Activated B cell treated with CpG ODN at 0.5 μM for 24 hours (primary cell): ENCODE data around the gene TPSG1. TPM values are rescaled to one million over a fixed set of nuclear protein-coding genes. Genes with fewer than 3 reads are reported as not detected.
"Not testable (repeated sequence)": the region's sequence is repeated elsewhere in the genome, so short reads cannot be mapped to it uniquely, and the experiment has no call there.

ENCODE experiments used
- ATAC-seq: fragments of 200-7000 bp; cut with Tn5 transposase; one replicate; pipeline ENCODE4 v1.10.0; 2021; ENCODE audit warnings: low read depth, mild to moderate bottlenecking, moderate library complexity
- CTCF ChIA-PET: fragments of 350-600 bp; sonication (Branson Sonifier 250); formaldehyde crosslinking; loops from one replicate; lab custom pipeline; 2021; ENCODE audit warnings: antibody characterized with exemption; lab: Charles Lee
- POLR2A ChIA-PET: fragments of 350-600 bp; sonication (Branson Sonifier 250); formaldehyde crosslinking; loops from one replicate; lab custom pipeline; 2021; ENCODE audit warnings: antibody characterized with exemption; lab: Charles Lee
- DNase-seq: peaks from one replicate; pipeline ENCODE4 v3.0.0; 2022
- H3K27ac Mint-ChIP-seq: one replicate; pipeline ENCODE4 v1.8.0; 2020; ENCODE audit warnings: mixed read lengths
- H3K27me3 Mint-ChIP-seq: one replicate; pipeline ENCODE4 v1.8.0; 2021; ENCODE audit warnings: mixed read lengths
- H3K36me3 Mint-ChIP-seq: one replicate; pipeline ENCODE4 v1.8.0; 2021; ENCODE audit warnings: low read depth, mixed read lengths
- H3K4me1 Mint-ChIP-seq: one replicate; pipeline ENCODE4 v1.8.0; 2021; ENCODE audit warnings: mixed read lengths
- H3K4me3 Mint-ChIP-seq: one replicate; pipeline ENCODE4 v1.8.0; 2020; ENCODE audit warnings: mild to moderate bottlenecking, mixed read lengths
- H3K9me3 Mint-ChIP-seq: one replicate; pipeline ENCODE4 v1.8.0; 2020; ENCODE audit warnings: mixed read lengths
- CTCF ChIP-seq: fragments of 200-600 bp; IDR thresholded peaks from one replicate; pipeline ENCODE4 v1.8.0; 2022; ENCODE audit warnings: antibody characterized with exemption, mild to moderate bottlenecking
- intact Hi-C: fragments of 100-400 bp; cut with micrococcal nuclease; formaldehyde crosslinking; loops from one replicate; pipeline ENCODE4 v1.15.1; 2024
- total RNA-seq: library from RNA; stranded (reverse); gene quantifications from 2 replicates; pipeline ENCODE4 v1.2.3, GENCODE V29; 2022

TPSG1 gene
- total RNA-seq, 1 donor from 2014 or later, result not detected

GRCh38 chr16:1259760-1260068 is 34.6 kb upstream of the TPSG1 start:
- POLR2A ChIA-PET, result no interaction called here
- no peaks in the 10 kb centered on the region for H3K9me3 Mint-ChIP-seq
- H3K36me3 Mint-ChIP-seq, result no peaks in the 10 kb centered on the region
- peaks cover 5% of the 10 kb centered on the region for H3K4me1 Mint-ChIP-seq
- H3K27ac Mint-ChIP-seq, result no peak overlapping the region
- ATAC-seq, result no peak
- DNase-seq, result no peak
- no peak overlapping the region for H3K4me3 Mint-ChIP-seq
- peaks cover 21% of the 10 kb centered on the region for H3K27me3 Mint-ChIP-seq
- CTCF ChIA-PET, result no interaction called here
- intact Hi-C loops, result no loop called here
- no peak for TF ChIP-seq CTCF

GRCh38 chr16:1258906-1259759 is 34.1 kb upstream of the TPSG1 start:
- intact Hi-C loops, result no loop called here
- H3K4me3 Mint-ChIP-seq, result peak overlapping the region; percentile 44
- no peaks in the 10 kb centered on the region for H3K36me3 Mint-ChIP-seq
- TF ChIP-seq CTCF, result no peak
- H3K4me1 Mint-ChIP-seq, result peaks cover 5% of the 10 kb centered on the region
- DNase-seq (no peak), ATAC-seq (no peak)
- CTCF ChIA-PET, result no interaction called here
- no peak overlapping the region for H3K27ac Mint-ChIP-seq
- POLR2A ChIA-PET, result interaction anchor here (0.6 kb wide), 1 partner anchor 480 kb away, joined by 4 read pairs; no protein-coding TSS in a partner anchor
- H3K27me3 Mint-ChIP-seq, result peaks cover 21% of the 10 kb centered on the region
- no peaks in the 10 kb centered on the region for H3K9me3 Mint-ChIP-seq

- H3K4me3 Mint-ChIP-seq, result no peak overlapping the region
- H3K27me3 Mint-ChIP-seq, result peaks cover 21% of the 10 kb centered on the region
- no peak for TF ChIP-seq CTCF
- H3K4me1 Mint-ChIP-seq, result peaks cover 5% of the 10 kb centered on the region
- ChIA-PET CTCF (no interaction called here), POLR2A (interaction anchor here (0.6 kb wide), 1 partner anchor 25 kb away, joined by 4 read pairs; no protein-coding TSS in a partner anchor)
- no peak for ATAC-seq
- no peak for DNase-seq
- intact Hi-C loops, result no loop called here
- no peaks in the 10 kb centered on the region for H3K9me3 Mint-ChIP-seq
- H3K27ac Mint-ChIP-seq, result no peak overlapping the region
- H3K36me3 Mint-ChIP-seq, result no peaks in the 10 kb centered on the region
Observed at GRCh38 chr16:1258225-1258600, 33.1 kb upstream of the TPSG1 start.

GRCh38 chr16:1257561-1258224 is 32.6 kb upstream of the TPSG1 start:
- CTCF ChIA-PET, result no interaction called here
- POLR2A ChIA-PET, result interaction anchor here (0.6 kb wide), 1 partner anchor 24 kb away, joined by 4 read pairs; no protein-coding TSS in a partner anchor
- Mint-ChIP-seq H3K27me3 (peaks cover 21% of the 10 kb centered on the region), H3K27ac (no peak overlapping the region), H3K36me3 (no peaks in the 10 kb centered on the region), H3K4me3 (no peak overlapping the region), H3K9me3 (no peaks in the 10 kb centered on the region), H3K4me1 (peaks cover 5% of the 10 kb centered on the region)
- no peak for DNase-seq
- intact Hi-C loops, result no loop called here
- ATAC-seq, result no peak
- no peak for TF ChIP-seq CTCF

- peaks cover 16% of the 10 kb centered on the region for H3K27me3 Mint-ChIP-seq
- DNase-seq (no peak), ATAC-seq (no peak)
- POLR2A ChIA-PET, result no interaction called here
- no peak for TF ChIP-seq CTCF
- H3K4me3 Mint-ChIP-seq, result no peak overlapping the region
- no peaks in the 10 kb centered on the region for H3K9me3 Mint-ChIP-seq
- intact Hi-C loops, result no loop called here
- no peak overlapping the region for H3K27ac Mint-ChIP-seq
- peaks cover 5% of the 10 kb centered on the region for H3K4me1 Mint-ChIP-seq
- H3K36me3 Mint-ChIP-seq, result no peaks in the 10 kb centered on the region
- CTCF ChIA-PET, result no interaction called here
Observed at GRCh38 chr16:1256874-1257322, 31.8 kb upstream of the TPSG1 start.

GRCh38 chr16:1256296-1256873 is 31.3 kb upstream of the TPSG1 start:
- peaks cover 14% of the 10 kb centered on the region for H3K27me3 Mint-ChIP-seq
- ATAC-seq, H3K9me3 Mint-ChIP-seq, H3K4me3 Mint-ChIP-seq, CTCF ChIA-PET, H3K27ac Mint-ChIP-seq, DNase-seq, intact Hi-C loops, H3K4me1 Mint-ChIP-seq, POLR2A ChIA-PET, H3K36me3 Mint-ChIP-seq: not testable (repeated sequence)
